GM21619 (cell line): ENCODE data around the gene MBD2.

Experiments
- ATAC-seq: cut with Tn5 transposase; IDR thresholded peaks from one replicate; pipeline ENCODE4 v1.9.1; 2021; ENCODE audit not compliant: unreplicated experiment

The MBD2 gene

GRCh38 chr18:54116541-54117257 lies 107.8 kb downstream of the MBD2 start:
- ATAC-seq = no peak

GRCh38 chr18:54112356-54112755 lies 112.1 kb downstream of the MBD2 start:
- no peak for ATAC-seq

- ATAC-seq = no peak
These were observed 115.3 kb downstream of the MBD2 start for GRCh38 chr18:54109131-54109683.

- ATAC-seq = no peak
These were observed 122.3 kb downstream of the MBD2 start for GRCh38 chr18:54102123-54102522.
